Prostate gland (tissue), 2 donors: ENCODE measurements around the gene DRGX. TPM values are rescaled to one million over a fixed set of nuclear protein-coding genes. Genes with fewer than 3 reads are reported as not detected.

Experiments
- DNase-seq: peaks from one replicate; pipeline ENCODE4 v3.0.0-alpha.2; 2019; ENCODE audit warnings: low spot score
- H3K27ac ChIP-seq, 2 donors: fragments of 200-600 bp; sonication (generic); 2 replicates each; pipeline ENCODE4 v1.5.1; 2017 to 2019
- H3K27me3 ChIP-seq: fragments of 200-600 bp; sonication (generic); replicated peaks from 2 replicates; pipeline ENCODE4 v1.5.1; 2019; ENCODE audit not compliant: insufficient read depth
- H3K36me3 ChIP-seq, 2 donors: fragments of 200-600 bp; sonication (generic); 1 replicate in 1 of 2; 2 replicates in 1 of 2; pipeline versions ENCODE4 v1.5.1 to v1.8.1; 2017 to 2019
- H3K4me1 ChIP-seq: fragments of 200-600 bp; sonication (generic); replicated peaks from 2 replicates; pipeline ENCODE4 v1.5.1; 2019
- H3K4me3 ChIP-seq, 2 donors: fragments of 200-600 bp; sonication (generic); 2 replicates each; pipeline ENCODE4 v1.5.1; 2017 to 2019
- H3K9me3 ChIP-seq: fragments of 200-600 bp; sonication (generic); 2 replicates; pipeline ENCODE4 v1.5.1; 2017
- POLR2A ChIP-seq: fragments of 450-650 bp; IDR thresholded peaks from one replicate; pipeline ENCODE4 v1.6.1; 2016; ENCODE audit warnings: antibody characterized with exemption, mild to moderate bottlenecking
- POLR2AphosphoS5 ChIP-seq: sonication (generic); formaldehyde crosslinking; IDR thresholded peaks from one replicate; pipeline ENCODE4 v1.6.1; 2017; ENCODE audit warnings: antibody characterized with exemption
- WGBS: methylation state at CpG from one replicate; pipeline ENCODE4 v1.1.5; 2018; 5-methylcytosine and 5-hydroxymethylcytosine counted together
- intact Hi-C: fragments of 100-400 bp; cut with DNase I; formaldehyde crosslinking; loops from one replicate; pipeline ENCODE4 v1.14.2; 2022
- total RNA-seq, 2 donors: library from RNA; depleted of rRNA; stranded (reverse); fragments of >200 nt; gene quantifications; one replicate each; pipeline ENCODE4 v1.1.0, GENCODE V29; 2016
- TF ChIP-seq, protein P1 (sequence below), 4 experiments: fragments of 200-600 bp in 2 of 4; fragments of 450-650 bp in 2 of 4; sonication (generic) in 2 of 4; IDR thresholded peaks; 1 replicate in 3 of 4; 2 replicates in 1 of 4; pipeline ENCODE4 v1.5.1; 2016 to 2019; ENCODE audit warnings: antibody characterized with exemption in 4 of 4, mild to moderate bottlenecking in 2 of 4, moderate library complexity in 2 of 4

The DRGX gene
- total RNA-seq, 2 donors from 2014 or later = not detected

GRCh38 chr10:49334964-49335363, 60.9 kb downstream of the DRGX start:
- no peak overlapping the region for H3K27ac ChIP-seq
- H3K27me3 ChIP-seq = no peaks in the 10 kb centered on the region
- no peak overlapping the region for H3K4me3 ChIP-seq
- no peaks in the 10 kb centered on the region for H3K36me3 ChIP-seq
- no peaks in the 10 kb centered on the region for H3K4me1 ChIP-seq
- no peak for DNase-seq
- no peaks in the 10 kb centered on the region for H3K9me3 ChIP-seq
- intact Hi-C loops = no loop called here
- TF ChIP-seq, protein P1, sequence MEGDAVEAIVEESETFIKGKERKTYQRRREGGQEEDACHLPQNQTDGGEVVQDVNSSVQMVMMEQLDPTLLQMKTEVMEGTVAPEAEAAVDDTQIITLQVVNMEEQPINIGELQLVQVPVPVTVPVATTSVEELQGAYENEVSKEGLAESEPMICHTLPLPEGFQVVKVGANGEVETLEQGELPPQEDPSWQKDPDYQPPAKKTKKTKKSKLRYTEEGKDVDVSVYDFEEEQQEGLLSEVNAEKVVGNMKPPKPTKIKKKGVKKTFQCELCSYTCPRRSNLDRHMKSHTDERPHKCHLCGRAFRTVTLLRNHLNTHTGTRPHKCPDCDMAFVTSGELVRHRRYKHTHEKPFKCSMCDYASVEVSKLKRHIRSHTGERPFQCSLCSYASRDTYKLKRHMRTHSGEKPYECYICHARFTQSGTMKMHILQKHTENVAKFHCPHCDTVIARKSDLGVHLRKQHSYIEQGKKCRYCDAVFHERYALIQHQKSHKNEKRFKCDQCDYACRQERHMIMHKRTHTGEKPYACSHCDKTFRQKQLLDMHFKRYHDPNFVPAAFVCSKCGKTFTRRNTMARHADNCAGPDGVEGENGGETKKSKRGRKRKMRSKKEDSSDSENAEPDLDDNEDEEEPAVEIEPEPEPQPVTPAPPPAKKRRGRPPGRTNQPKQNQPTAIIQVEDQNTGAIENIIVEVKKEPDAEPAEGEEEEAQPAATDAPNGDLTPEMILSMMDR (IDR thresholded peaks at IDR 0.05) = no peak
- TF ChIP-seq POLR2AphosphoS5 = no peak
- TF ChIP-seq POLR2A = no peak

- TF ChIP-seq POLR2AphosphoS5 (no peak), POLR2A (no peak)
- TF ChIP-seq, protein P1 (IDR thresholded peaks at IDR 0.05) = no peak
- Histone ChIP-seq H3K9me3 (no peaks in the 10 kb centered on the region), H3K27me3 (no peaks in the 10 kb centered on the region), H3K4me3 (no peak overlapping the region), H3K27ac (no peak overlapping the region), H3K36me3 (no peaks in the 10 kb centered on the region), H3K4me1 (no peaks in the 10 kb centered on the region)
- WGBS = 86% methylated on average over 6 of the region's 6 CpGs
- intact Hi-C loops = no loop called here
- no peak for DNase-seq
Observed at GRCh38 chr10:49333192-49333591, 62.7 kb downstream of the DRGX start.

GRCh38 chr10:49332768-49333167, 63.1 kb downstream of the DRGX start:
- no peaks in the 10 kb centered on the region for H3K4me1 ChIP-seq
- no peaks in the 10 kb centered on the region for H3K36me3 ChIP-seq
- H3K27ac ChIP-seq = no peak overlapping the region
- H3K27me3 ChIP-seq = no peaks in the 10 kb centered on the region
- WGBS = 87% methylated on average over 6 of the region's 6 CpGs
- DNase-seq = no peak
- intact Hi-C loops = no loop called here
- TF ChIP-seq, protein P1 (IDR thresholded peaks at IDR 0.05) = no peak
- no peak for TF ChIP-seq POLR2AphosphoS5
- no peak for TF ChIP-seq POLR2A
- no peaks in the 10 kb centered on the region for H3K9me3 ChIP-seq
- no peak overlapping the region for H3K4me3 ChIP-seq

DNA sequence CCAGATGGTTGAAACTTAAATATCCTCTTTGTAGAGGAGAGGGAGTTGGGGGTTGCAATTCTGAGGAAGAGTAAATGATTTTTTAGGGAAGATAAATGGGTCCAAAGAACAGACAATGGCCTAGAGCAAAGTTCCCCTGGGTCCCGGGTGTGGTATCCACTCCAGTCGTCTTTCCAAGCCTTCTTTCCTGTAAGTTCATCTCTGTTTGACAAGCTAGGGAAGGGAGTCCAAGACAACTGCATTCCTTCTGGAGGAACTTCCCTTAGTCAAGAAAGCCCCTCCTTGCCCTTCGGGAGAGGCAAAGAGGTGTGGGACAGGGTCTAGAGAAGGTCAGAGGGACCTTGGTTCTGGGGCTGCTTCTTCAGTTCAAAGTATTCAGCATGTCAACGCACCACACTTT, 63.6 kb downstream of the DRGX start:
- no peak overlapping the region for H3K27ac ChIP-seq
- intact Hi-C loops = no loop called here
- H3K36me3 ChIP-seq = no peaks in the 10 kb centered on the region
- H3K4me3 ChIP-seq = no peak overlapping the region
- H3K4me1 ChIP-seq = no peaks in the 10 kb centered on the region
- no peak for DNase-seq
- no peaks in the 10 kb centered on the region for H3K9me3 ChIP-seq
- H3K27me3 ChIP-seq = no peaks in the 10 kb centered on the region
- WGBS = 94% methylated on average over 4 of the region's 4 CpGs
- TF ChIP-seq POLR2A (no peak), POLR2AphosphoS5 (no peak)
- TF ChIP-seq, protein P1 (IDR thresholded peaks at IDR 0.05) = no peak

DNA sequence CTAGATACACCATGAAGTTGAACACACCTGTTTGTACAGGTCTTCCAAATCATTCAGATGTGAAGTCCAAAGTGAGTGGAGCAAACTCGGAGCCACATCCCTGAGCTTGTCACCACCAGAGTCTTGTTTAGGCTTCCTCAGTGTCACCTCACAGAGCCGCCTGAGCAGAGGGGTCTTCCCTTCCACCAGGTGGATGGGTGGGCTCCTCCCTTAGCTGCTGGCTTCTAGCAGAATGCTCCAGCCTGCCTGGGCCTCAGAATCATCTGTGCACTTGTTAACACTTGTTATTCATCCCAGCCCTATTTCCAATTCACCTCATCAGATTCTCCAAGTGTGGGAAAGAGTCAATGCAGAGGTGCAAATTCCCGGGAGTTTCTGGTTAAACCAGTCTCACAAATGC, 64.5 kb downstream of the DRGX start:
- no peaks in the 10 kb centered on the region for H3K27me3 ChIP-seq
- H3K4me3 ChIP-seq = no peak overlapping the region
- intact Hi-C loops = no loop called here
- WGBS = 76% methylated on average over 3 of the region's 3 CpGs
- H3K9me3 ChIP-seq = no peaks in the 10 kb centered on the region
- no peaks in the 10 kb centered on the region for H3K4me1 ChIP-seq
- no peak for DNase-seq
- no peak overlapping the region for H3K27ac ChIP-seq
- H3K36me3 ChIP-seq = no peaks in the 10 kb centered on the region
- TF ChIP-seq POLR2AphosphoS5 (no peak), POLR2A (no peak)
- TF ChIP-seq, protein P1 (IDR thresholded peaks at IDR 0.05) = no peak
